ENCODE data around the gene UCK1.
"Not testable (repeated sequence)": the region's sequence is repeated elsewhere in the genome, so short reads cannot be mapped to it uniquely, and the experiment has no call there.

Gene UCK1

DNA sequence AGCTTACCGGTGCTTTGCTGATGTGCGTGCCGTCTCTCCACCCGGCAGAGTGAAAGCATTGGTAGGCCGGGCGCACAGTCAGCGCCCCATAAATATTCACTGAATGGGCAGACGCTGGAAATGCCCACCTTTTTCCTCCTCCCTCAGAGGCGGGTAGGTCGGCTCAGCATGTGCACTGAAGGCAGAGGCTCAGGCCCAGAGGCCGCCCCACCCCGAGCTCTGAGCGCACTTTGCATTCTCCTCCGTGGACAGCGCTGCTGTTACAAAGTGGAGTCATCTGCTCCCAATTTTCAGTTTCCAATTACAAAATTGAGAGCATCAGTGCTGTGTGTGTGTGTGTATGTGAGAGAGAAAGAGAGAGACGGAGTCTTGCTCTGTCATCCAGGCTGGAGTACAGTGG is 10.6 kb downstream of the UCK1 start:
- Mint-ChIP-seq H3K4me1 (ENCODE audit: low read depth) (no peaks in the 10 kb centered on the region), H3K9me3 (no peaks in the 10 kb centered on the region), H3K27me3 (no peaks in the 10 kb centered on the region), H3K36me3 (ENCODE audit: low read depth) (peaks cover 48% of the 10 kb centered on the region), H3K4me3 (no peak overlapping the region), H3K27ac (no peak overlapping the region)

DNA sequence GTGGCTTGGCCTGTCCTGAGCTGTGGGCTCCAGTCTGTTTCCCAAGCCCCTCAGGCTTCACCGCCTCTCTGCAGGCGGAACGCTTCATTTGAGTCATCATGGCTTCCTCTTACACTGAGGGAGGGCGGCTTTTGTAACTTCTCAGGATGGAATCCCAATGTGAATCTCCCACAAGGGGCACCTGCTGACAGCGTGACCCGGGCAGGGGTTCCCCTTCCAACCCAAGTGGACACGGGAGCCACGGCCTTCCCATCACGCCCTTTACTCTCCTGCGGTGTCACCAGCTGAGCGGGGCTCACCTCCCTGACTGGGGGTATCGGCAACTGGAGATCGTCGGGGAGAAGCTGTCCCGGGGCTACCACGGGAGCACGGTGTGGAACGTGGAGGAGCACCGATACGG is 12.5 kb downstream of the UCK1 start:
- Mint-ChIP-seq H3K36me3 (ENCODE audit: low read depth) (peaks cover 37% of the 10 kb centered on the region), H3K27ac (no peak overlapping the region), H3K27me3 (no peaks in the 10 kb centered on the region), H3K4me1 (ENCODE audit: low read depth) (no peaks in the 10 kb centered on the region), H3K4me3 (no peak overlapping the region), H3K9me3 (no peaks in the 10 kb centered on the region)

DNA sequence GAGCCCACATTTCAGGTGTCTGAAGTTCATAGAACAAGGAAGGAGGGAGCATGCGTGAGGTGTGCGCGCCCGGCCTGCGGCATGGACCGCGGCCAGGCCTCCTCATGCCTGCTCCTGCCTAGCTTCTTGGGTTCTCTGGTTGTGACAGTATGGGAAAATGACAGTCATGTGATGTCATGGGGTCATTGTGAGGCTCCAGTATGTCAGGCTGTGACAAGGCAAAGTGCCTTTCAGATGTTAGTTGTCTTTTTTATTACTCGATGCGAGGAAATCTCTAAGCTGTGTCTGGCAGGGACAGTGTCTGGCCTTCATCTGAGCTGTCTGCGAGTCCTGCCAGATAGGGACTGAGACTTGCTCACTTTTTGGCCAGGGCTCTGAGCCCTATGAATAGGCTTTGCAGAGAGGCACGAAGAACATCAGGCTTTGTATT is 13.3 kb downstream of the UCK1 start:
- Mint-ChIP-seq H3K4me3 (no peak overlapping the region), H3K36me3 (ENCODE audit: low read depth) (peaks cover 32% of the 10 kb centered on the region), H3K9me3 (no peaks in the 10 kb centered on the region), H3K27me3 (no peaks in the 10 kb centered on the region), H3K27ac (no peak overlapping the region), H3K4me1 (ENCODE audit: low read depth) (no peaks in the 10 kb centered on the region)

DNA sequence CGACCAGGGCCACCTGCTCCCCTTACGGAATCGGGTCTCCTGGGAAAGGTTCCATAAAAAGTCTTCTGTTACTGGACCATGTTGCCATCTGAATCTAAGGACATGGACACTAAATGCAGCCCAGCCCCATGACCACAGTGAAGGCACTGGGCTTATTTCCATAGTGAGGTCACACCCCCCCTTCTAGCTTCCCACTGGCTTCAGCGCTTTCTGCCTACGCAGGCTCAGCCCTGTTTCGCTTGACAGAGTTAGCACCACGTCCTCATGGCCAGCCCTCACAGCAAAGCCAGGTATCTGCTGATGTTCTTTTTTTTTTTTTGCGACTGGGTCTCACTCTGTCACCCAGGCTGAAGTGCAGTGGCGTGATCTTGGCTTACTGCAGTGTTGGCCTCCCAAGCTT is 14.1 kb downstream of the UCK1 start:
- H3K27ac Mint-ChIP-seq = no peak overlapping the region
- H3K4me3 Mint-ChIP-seq = no peak overlapping the region
- no peaks in the 10 kb centered on the region for H3K9me3 Mint-ChIP-seq
- peaks cover 32% of the 10 kb centered on the region for H3K36me3 Mint-ChIP-seq (ENCODE audit: low read depth)
- H3K4me1 Mint-ChIP-seq (ENCODE audit: low read depth) = no peaks in the 10 kb centered on the region
- H3K27me3 Mint-ChIP-seq = no peaks in the 10 kb centered on the region

DNA sequence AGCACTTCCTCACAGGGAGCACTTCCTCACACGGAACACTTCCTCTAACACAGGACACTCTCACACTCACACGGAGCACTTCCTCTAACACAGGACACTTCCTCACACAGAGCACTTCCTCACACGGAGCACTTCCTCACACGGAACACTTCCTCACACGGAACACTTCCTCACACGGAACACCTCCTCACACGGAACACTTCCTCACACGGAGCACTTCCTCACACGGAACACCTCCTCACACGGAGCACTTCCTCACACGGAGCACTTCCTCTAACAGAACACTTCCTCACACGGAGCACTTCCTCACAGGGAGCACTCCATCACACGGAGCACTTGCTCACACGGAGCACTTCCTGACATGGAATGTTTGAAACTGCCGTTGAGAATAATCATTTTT is 15.0 kb downstream of the UCK1 start:
- no peaks in the 10 kb centered on the region for H3K27me3 Mint-ChIP-seq
- H3K27ac Mint-ChIP-seq = no peak overlapping the region
- no peaks in the 10 kb centered on the region for H3K4me1 Mint-ChIP-seq (ENCODE audit: low read depth)
- no peaks in the 10 kb centered on the region for H3K9me3 Mint-ChIP-seq
- peaks cover 36% of the 10 kb centered on the region for H3K36me3 Mint-ChIP-seq (ENCODE audit: low read depth)
- H3K4me3 Mint-ChIP-seq = no peak overlapping the region

DNA sequence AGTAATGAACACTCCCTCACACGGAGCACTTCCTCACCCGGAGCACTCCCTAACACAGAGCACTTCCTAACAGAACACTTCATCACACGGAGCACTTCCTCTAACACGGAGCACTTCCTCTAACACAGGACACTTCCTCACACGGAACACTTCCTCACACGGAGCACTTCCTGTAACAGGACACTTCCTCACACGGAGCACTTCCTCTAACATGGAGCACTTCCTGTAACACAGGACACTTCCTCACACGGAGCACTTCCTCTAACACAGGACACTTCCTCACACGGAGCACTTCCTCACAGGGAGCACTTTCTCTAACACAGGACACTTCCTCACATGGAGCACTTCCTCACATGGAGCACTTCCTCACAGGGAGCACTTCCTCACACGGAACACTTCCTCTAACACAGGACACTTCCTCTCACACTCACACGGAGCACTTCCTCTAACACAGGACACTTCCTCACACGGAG is 15.5 kb downstream of the UCK1 start:
- H3K4me1 Mint-ChIP-seq (ENCODE audit: low read depth); H3K4me3 Mint-ChIP-seq; H3K27ac Mint-ChIP-seq; H3K9me3 Mint-ChIP-seq; H3K27me3 Mint-ChIP-seq: not testable (repeated sequence)
- H3K36me3 Mint-ChIP-seq (ENCODE audit: low read depth) = peaks cover 34% of the 10 kb centered on the region

DNA sequence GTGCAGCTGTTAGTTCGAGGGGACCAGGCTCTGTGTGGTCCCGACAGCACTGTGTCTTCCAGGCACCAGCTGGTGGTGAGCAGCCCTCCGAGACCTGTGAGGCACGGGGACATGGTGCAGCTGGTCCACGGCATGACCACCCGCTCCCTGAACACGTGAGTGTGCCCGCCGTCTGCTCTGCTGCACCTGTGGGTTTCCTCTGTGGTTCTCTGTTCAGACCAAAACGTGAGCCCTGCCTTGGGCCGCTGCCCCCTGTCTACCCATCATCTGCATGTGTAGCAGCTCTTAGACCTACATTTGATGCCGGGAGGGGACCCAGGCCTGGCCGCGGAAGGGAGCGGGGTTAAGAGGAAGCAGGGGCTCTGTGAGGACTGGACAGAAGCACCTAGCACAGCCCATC is 17.9 kb downstream of the UCK1 start:
- no peak overlapping the region for H3K27ac Mint-ChIP-seq
- no peaks in the 10 kb centered on the region for H3K27me3 Mint-ChIP-seq
- H3K36me3 Mint-ChIP-seq (ENCODE audit: low read depth) = peaks cover 28% of the 10 kb centered on the region
- H3K4me1 Mint-ChIP-seq (ENCODE audit: low read depth) = no peaks in the 10 kb centered on the region
- no peaks in the 10 kb centered on the region for H3K9me3 Mint-ChIP-seq
- H3K4me3 Mint-ChIP-seq = no peak overlapping the region

DNA sequence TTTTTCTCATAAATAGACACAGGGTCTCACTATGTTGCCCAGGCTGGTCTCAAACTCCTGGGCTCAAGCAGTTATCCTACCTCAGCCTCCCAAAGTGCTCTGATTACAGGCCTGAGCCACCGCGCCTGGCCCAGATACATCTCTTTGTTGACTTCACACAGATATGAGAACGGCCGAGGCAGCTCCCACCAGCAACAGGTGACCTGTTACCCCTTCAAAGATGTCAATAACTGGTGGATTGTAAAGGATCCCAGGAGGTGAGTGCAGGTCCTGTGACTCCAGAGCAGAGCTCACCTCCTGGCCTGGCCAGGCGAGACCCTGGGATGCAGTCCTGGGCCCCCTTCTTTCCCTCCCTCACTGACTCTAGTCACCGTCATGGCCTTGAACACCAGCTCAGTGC is 19.2 kb downstream of the UCK1 start:
- Mint-ChIP-seq H3K36me3 (ENCODE audit: low read depth) (peaks cover 22% of the 10 kb centered on the region), H3K4me3 (no peak overlapping the region), H3K27me3 (no peaks in the 10 kb centered on the region), H3K4me1 (ENCODE audit: low read depth) (no peaks in the 10 kb centered on the region), H3K27ac (no peak overlapping the region), H3K9me3 (no peaks in the 10 kb centered on the region)

DNA sequence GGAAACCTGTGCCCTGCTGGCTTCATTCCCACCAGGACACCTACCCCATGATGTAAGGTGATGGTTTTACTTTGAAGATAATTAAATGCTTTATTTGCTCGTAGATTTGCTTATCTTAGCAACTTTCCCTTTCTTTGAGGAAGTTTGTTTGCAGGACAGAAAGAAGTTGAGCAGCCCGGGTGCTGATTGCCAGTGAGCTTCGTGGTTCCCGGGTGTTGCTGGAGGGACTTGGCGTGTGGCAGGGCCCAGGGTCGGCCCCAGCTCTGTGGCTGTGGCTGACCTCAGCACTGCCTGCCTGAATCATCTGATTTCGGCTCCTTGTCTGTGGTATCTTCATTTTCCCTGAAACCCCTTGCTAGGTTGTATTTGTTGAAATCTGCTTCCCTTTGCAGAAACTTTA is 19.6 kb downstream of the UCK1 start:
- peaks cover 24% of the 10 kb centered on the region for H3K36me3 Mint-ChIP-seq (ENCODE audit: low read depth)
- H3K9me3 Mint-ChIP-seq = no peaks in the 10 kb centered on the region
- H3K4me1 Mint-ChIP-seq (ENCODE audit: low read depth) = no peaks in the 10 kb centered on the region
- H3K27ac Mint-ChIP-seq = no peak overlapping the region
- H3K27me3 Mint-ChIP-seq = no peaks in the 10 kb centered on the region
- H3K4me3 Mint-ChIP-seq = no peak overlapping the region

DNA sequence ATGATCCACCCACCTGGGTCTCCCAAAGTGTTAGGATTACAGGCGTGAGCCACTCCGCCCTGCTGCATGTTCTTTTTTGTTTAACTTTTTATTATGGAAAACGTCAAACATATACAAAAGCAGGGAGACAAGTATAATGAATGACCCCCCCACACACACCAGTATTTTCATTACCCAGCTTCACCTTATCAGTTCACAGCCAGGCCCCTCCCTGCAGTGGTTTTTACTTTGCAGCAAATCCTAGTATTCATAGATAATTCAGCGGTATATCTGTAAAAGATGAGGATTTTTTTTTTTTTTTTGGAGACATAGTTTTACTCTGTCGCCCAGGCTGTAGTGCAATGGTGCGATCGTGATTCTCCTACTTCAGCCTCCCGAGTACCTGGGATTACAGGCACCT is 26.1 kb downstream of the UCK1 start:
- Mint-ChIP-seq H3K9me3 (no peaks in the 10 kb centered on the region), H3K36me3 (ENCODE audit: low read depth) (peaks cover 27% of the 10 kb centered on the region), H3K27me3 (no peaks in the 10 kb centered on the region), H3K4me1 (ENCODE audit: low read depth) (peaks cover 49% of the 10 kb centered on the region), H3K27ac (no peak overlapping the region), H3K4me3 (no peak overlapping the region)

DNA sequence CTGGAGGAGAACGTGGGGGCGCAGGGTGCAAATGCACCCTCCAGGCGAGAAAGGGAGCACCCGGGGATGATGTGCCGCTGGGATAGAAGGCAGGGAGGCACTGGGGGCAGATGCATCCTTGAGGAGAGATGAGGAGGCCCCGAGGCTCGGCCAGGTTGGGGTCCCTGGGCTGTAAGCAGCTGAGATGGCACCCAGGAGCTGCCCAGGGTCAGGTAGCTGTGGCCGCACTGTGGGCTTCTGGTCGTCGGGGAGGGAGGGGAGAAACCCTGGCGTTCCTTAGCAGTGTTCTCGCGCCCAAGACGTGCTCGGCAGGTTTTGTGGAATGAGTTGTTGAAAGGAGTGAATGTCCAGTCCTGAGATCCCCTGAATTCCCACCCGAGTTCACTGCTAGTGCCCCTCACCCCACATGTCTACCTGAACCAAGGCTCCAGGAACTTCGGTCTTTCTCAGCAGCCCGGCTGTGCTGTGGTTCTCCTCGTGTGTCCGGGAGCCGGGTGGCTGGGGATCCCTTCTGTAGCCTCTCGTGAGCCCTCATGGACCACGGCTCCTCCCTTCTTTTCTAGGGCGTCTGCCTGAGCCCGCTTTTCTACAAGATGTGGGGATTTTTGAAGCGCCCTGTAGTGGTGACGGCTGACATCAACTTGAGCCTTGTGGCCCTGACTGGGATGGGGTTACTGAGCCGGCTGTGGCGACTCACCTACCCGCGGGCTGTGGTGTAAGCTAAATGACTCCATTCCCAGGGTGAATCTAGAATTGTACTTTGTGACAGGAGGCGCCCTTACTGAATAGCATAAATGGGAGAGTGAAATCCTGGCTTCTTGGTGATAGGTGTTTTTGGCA is 27.2 kb downstream of the UCK1 start:
- peak overlapping the region; percentile 94 for H3K4me3 Mint-ChIP-seq

DNA sequence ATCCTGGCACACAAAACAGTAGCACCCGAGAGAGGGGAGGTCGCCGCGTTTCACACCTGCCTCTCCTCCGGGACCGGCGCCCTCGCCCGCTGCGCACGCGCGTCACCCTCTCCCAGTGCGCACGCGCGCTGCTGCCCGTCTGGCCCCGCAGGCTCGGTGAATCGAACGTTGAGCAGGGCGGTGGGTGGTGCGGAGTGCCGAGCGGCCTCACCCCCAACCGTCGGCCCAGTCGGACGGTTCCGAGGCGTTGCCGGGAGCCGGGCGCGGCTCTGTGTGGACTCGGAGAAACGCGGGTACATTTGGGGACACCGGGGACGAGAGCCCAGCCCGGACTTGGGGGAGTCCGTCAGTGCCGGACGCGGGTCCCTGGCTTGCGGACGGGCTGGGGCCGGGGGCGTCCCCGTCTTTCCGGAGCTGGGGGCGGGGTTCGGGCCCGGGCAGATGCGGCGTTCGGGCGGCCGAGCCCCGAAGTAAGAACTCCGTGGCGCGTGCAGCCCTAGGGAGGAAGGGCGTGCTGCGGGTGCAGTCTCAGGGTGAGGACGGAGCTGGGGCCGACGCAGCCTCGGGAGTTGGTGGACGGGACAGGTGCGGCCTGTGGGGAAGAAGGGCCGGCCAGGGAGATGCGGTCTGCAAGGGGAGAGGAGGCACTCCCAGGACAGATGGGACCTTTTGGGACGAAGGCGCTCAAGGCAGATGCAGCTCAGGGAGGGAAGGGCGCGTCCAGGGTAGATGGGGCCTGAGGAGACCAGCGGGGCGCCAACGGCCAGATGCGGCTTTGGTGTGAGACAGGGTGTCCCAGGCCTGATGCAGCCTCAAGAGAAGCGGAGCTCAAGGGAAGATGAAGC is 28.1 kb downstream of the UCK1 start, which contains the start of gene POMT1:
Gene POMT1 (plus strand): TSS at position 138 of the 845 bp plus-strand sequence. CDS start 1,301 bp downstream, outside the sequence.
- no peaks in the 10 kb centered on the region for H3K27me3 Mint-ChIP-seq
- H3K9me3 Mint-ChIP-seq = no peaks in the 10 kb centered on the region
- H3K4me3 Mint-ChIP-seq = peak within 1 kb of the TSS; percentile 94
- peaks cover 36% of the 10 kb centered on the region for H3K36me3 Mint-ChIP-seq (ENCODE audit: low read depth)
- H3K27ac Mint-ChIP-seq = peak within 1 kb of the TSS; percentile 88
- peaks cover 62% of the 10 kb centered on the region for H3K4me1 Mint-ChIP-seq (ENCODE audit: low read depth)

More for the DNA sequence above, 27.2 kb downstream of the UCK1 start:
- Mint-ChIP-seq H3K4me1 (ENCODE audit: low read depth) (peaks cover 59% of the 10 kb centered on the region), H3K9me3 (no peaks in the 10 kb centered on the region), H3K36me3 (ENCODE audit: low read depth) (peaks cover 34% of the 10 kb centered on the region), H3K27me3 (no peaks in the 10 kb centered on the region), H3K27ac (peak overlapping the region; percentile 88)

DNA sequence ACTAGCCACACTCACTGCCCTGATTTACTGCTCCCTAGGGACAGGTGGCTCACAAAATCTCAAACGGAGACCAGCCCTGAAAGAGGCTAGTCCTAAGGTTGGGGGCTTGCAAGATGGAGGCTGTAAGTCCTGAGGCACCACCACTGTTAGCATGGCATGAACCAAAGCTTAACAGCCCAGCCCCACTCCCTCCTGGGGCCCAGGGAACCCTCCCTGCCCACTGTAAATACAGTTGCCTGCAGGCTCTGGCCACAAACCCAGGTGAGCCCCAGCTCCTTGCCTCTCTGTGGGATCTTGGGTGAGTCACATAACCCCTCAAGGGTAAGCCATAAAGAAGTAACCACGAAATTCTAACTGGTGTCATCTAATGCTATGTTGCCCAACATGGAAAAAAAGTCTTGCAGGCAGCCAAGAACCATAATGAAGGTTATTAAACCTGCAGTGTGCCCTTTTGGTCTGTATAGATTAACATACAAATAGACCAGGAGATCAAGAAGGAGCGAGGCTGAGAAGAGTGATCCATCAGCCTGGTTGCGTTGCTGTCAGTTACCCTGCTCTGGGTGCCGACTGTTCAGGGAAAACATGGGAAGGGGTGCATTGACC is 30.0 kb downstream of the UCK1 start:
- Mint-ChIP-seq H3K9me3 (no peaks in the 10 kb centered on the region), H3K4me1 (ENCODE audit: low read depth) (peaks cover 62% of the 10 kb centered on the region), H3K27ac (peak overlapping the region; percentile 70), H3K27me3 (no peaks in the 10 kb centered on the region), H3K4me3 (peak overlapping the region; percentile 76), H3K36me3 (ENCODE audit: low read depth) (peaks cover 39% of the 10 kb centered on the region)

DNA sequence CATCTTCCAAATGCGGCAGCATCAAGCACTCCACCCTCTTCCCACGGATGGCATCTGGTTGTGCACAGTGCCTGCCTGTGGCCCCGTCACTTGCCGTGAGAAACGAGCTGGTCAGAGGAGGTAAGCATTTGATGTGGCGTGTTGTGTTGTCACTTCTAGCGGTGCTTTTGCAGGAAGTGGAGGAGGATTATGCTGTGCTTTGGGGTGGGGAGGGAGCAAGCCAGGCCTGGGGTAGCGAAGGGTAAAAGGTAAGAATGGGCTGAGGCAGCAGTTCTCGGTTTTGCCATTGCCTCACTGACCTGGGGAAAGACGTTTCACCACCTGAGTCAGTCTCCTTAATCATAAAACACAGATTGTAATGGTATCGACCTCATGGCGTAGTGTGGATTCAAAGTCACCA is 30.7 kb downstream of the UCK1 start:
- H3K9me3 Mint-ChIP-seq = no peaks in the 10 kb centered on the region
- H3K27me3 Mint-ChIP-seq = no peaks in the 10 kb centered on the region
- H3K27ac Mint-ChIP-seq = peak overlapping the region; percentile 70
- peaks cover 61% of the 10 kb centered on the region for H3K4me1 Mint-ChIP-seq (ENCODE audit: low read depth)
- H3K36me3 Mint-ChIP-seq (ENCODE audit: low read depth) = peaks cover 43% of the 10 kb centered on the region
- peak overlapping the region; percentile 76 for H3K4me3 Mint-ChIP-seq

DNA sequence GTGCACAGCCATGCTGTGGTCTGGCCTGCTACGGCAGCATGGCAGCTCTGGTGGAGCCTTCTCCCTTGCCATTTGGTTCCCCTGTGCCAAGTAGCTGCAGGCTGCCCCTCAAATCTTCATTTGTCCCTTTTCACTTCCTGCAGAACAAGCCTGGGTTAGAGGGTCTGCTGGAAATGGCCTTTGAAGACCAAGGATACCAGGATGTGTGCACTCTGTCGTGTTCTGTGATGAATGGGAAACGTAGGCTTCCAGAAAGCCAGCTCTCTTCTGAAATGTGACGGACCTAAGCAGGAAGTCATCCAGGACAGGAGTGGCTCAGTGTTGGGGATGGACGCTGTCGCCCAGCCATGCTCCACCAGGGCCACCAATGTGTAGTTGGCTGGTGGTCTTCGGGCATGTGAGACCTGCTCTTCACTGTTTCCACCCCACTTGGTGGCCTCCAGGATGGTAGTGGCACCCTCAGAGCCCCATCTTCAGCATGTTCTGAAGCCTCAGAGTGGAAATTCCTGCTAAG is 31.8 kb downstream of the UCK1 start:
- Mint-ChIP-seq H3K4me1 (ENCODE audit: low read depth) (peaks cover 52% of the 10 kb centered on the region), H3K27me3 (no peaks in the 10 kb centered on the region), H3K27ac (peak overlapping the region; percentile 65), H3K4me3 (no peak overlapping the region), H3K9me3 (no peaks in the 10 kb centered on the region), H3K36me3 (ENCODE audit: low read depth) (peaks cover 46% of the 10 kb centered on the region)
